ENCODE measurements around the gene PLTP.
"Not testable (repeated sequence)": the region's sequence is repeated elsewhere in the genome, so short reads cannot be mapped to it uniquely, and the experiment has no call there.

GRCh38 chr20:45956326-45956725 is 44.4 kb upstream of the PLTP start:
- not testable (repeated sequence) for TF ChIP-seq EZH2 (IDR thresholded peaks at IDR 0.05; ENCODE audit: insufficient read depth, poor library complexity, severe bottlenecking); EZH2phosphoT487 (IDR thresholded peaks at IDR 0.05; ENCODE audit: insufficient read depth, low read depth)

Data from GM23248 (cell line).